Tongue (tissue), 2 donors: ENCODE data around the gene MIPEP. TPM values are rescaled to one million over a fixed set of nuclear protein-coding genes. Genes with fewer than 3 reads are reported as not detected.
A peak's percentile ranks its signal among the peaks of the same experiment; 100 is the strongest.
"Not testable (repeated sequence)": the region's sequence is repeated elsewhere in the genome, so short reads cannot be mapped to it uniquely, and the experiment has no call there.

ENCODE experiments used
- DNase-seq: peaks from one replicate; pipeline ENCODE4 v3.0.0-alpha.2; 2015
- total RNA-seq: library from RNA; depleted of rRNA; stranded (reverse); fragments of >200 nt; gene quantifications from one replicate; pipeline ENCODE4 v1.2.3, GENCODE V29; 2014

The MIPEP gene
- total RNA-seq, result 23.7 TPM

GRCh38 chr13:23888658-23889614, at the start of gene MIPEP:
Gene MIPEP (minus strand): TSS chr13:23889400. CDS start chr13:23889320, 80 bp downstream.
- DNase-seq, result peak; percentile 98

- DNase-seq, result peak; percentile 56
Measured at GRCh38 chr13:23934520-23934919, 45.3 kb upstream of the MIPEP start.

GRCh38 chr13:23928985-23929384, 39.8 kb upstream of the MIPEP start:
- no peak for DNase-seq

- DNase-seq, result no peak
Measured at GRCh38 chr13:23923031-23923430, 33.8 kb upstream of the MIPEP start.

GRCh38 chr13:23922005-23922932, 33.1 kb upstream of the MIPEP start:
- DNase-seq, result no peak

- DNase-seq, result peak; percentile 81
Measured at GRCh38 chr13:23921451-23921888, 32.3 kb upstream of the MIPEP start.

- DNase-seq, result no peak
Measured at GRCh38 chr13:23919006-23919405, 29.8 kb upstream of the MIPEP start.

- no peak for DNase-seq
Measured at GRCh38 chr13:23918208-23918607, 29.0 kb upstream of the MIPEP start.

- no peak for DNase-seq
Measured at GRCh38 chr13:23915308-23915707, 26.1 kb upstream of the MIPEP start.

GRCh38 chr13:23912469-23912868, 23.3 kb upstream of the MIPEP start:
- DNase-seq, result no peak

- no peak for DNase-seq
Measured at GRCh38 chr13:23909606-23910005, 20.4 kb upstream of the MIPEP start.

GRCh38 chr13:23905766-23906165, 16.6 kb upstream of the MIPEP start:
- DNase-seq, result no peak

- no peak for DNase-seq
Measured at GRCh38 chr13:23903906-23904280, 14.7 kb upstream of the MIPEP start.

- DNase-seq, result no peak
Measured at GRCh38 chr13:23902975-23903905, 14.0 kb upstream of the MIPEP start.

GRCh38 chr13:23901365-23901764, 12.2 kb upstream of the MIPEP start:
- DNase-seq, result no peak

GRCh38 chr13:23899555-23899954, 10.4 kb upstream of the MIPEP start:
- peak; percentile 85 for DNase-seq

GRCh38 chr13:23898101-23898500, 8.9 kb upstream of the MIPEP start:
- no peak for DNase-seq

- DNase-seq, result not testable (repeated sequence)
Measured at GRCh38 chr13:23897452-23897919, 8.3 kb upstream of the MIPEP start, which contains the start of gene C1QTNF9B. Gene C1QTNF9B (minus strand): TSS chr13:23897502.

GRCh38 chr13:23894746-23895145, 5.5 kb upstream of the MIPEP start:
- not testable (repeated sequence) for DNase-seq

- DNase-seq, result not testable (repeated sequence)
Measured at GRCh38 chr13:23893791-23894190, 4.6 kb upstream of the MIPEP start.
